Limb (tissue), 2 donors: ENCODE results near the gene PPARGC1A.
A peak's percentile ranks its signal among the peaks of the same experiment; 100 is the strongest.

Experiments used
- DNase-seq, 2 donors: peaks; one replicate each; pipeline ENCODE4 v3.0.0-alpha.2; 2016; ENCODE audit errors: extremely low spot score in 2 of 2

The PPARGC1A gene

DNA sequence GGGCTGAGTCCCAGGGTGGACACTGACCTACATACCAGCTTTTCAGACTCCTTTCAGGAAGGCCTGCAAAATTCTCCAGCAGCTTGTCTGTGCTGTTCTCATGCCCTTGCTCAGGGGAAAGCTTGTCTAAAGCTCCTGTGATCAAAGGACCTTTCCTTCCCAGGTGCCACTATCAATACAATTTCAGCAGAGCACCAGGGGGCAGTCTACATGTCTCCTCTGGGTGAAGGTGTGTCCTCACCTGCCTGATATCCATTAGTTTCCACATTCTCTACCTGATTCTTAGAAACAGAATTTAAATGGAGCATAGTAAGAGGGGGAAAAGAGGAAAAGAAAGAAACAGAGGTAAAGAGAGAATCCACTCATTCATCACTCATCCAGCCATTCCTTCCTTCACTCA is 114.2 kb downstream of the PPARGC1A start:
- no peak for DNase-seq

GRCh38 chr4:23774909-23775308 is 114.9 kb downstream of the PPARGC1A start:
- DNase-seq = no peak

DNA sequence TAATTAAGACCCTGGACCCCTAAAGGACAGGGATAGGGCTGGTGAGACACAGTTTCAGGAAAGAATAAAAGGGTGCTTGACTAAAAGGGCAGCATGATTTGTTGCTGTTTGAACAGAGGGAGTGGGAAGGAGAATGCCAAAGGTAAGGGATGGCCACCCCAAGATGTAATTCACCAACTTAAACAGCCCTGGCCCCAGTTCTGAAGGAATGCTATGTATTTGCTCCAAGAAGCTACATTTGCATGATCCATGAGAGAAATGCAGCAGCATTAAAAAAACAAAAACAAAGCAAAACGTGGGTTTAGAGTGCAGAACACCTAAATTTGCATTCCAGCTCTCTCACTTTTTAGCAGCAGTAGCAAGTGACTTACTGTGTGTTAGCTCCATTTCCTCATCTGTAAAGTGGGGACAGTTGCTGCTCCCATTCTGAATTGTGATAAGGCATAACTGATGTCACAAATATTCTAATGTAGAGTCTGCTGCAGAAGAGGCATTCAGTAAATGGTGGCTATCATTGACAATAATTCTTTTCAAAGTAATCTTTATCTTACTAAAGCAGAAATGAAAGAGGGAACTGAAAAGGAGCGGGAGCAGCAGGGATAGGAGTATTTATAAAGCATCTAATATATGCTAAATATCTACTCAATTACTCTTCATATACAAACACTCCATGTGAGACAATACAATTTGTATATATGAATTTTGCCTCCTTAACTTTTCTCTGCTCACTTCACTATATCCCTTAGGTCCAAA is 115.8 kb downstream of the PPARGC1A start:
- DNase-seq = no peak

GRCh38 chr4:23770011-23770410 is 119.8 kb downstream of the PPARGC1A start:
- no peak for DNase-seq

DNA sequence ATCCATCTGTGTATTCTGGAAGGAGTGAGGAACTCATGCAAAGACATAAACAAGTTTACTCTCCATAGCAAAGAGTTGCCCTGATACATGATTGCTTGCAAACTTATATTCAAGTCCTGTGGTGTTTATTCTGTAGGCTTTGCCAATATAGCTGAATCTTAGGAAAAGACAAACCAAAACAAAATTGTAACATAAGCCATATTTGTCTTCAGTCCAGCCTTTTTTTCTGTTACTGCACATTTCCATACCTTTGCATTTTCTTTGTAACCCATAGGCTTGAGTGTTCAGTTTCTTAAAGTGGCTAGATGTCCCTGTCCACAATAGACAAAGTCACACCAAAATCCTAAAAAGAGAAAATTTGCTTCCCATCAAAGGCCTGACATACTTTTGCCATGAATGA is 120.4 kb downstream of the PPARGC1A start:
- DNase-seq = no peak

DNA sequence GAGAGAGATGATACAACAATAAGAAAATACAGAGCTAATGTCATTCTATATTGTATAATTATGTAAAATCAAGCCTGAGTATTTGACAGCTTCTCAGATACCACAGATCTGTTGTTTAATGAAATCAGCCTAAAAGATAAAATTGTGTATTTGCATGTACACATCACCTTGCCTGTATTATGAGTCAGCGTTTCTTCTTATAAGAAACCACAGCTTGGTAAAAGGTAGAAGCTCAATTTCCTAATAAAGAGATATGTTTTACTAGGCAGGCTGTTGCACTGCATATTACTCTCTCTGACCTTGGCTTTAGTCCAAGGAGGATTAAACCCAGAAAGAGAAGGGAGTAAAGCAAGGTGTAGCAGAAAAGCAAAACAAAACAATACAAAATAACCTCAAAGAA is 121.3 kb downstream of the PPARGC1A start:
- no peak for DNase-seq

GRCh38 chr4:23766344-23766743 is 123.5 kb downstream of the PPARGC1A start:
- no peak for DNase-seq

- no peak for DNase-seq
These were observed 126.3 kb downstream of the PPARGC1A start for GRCh38 chr4:23763559-23763958.

DNA sequence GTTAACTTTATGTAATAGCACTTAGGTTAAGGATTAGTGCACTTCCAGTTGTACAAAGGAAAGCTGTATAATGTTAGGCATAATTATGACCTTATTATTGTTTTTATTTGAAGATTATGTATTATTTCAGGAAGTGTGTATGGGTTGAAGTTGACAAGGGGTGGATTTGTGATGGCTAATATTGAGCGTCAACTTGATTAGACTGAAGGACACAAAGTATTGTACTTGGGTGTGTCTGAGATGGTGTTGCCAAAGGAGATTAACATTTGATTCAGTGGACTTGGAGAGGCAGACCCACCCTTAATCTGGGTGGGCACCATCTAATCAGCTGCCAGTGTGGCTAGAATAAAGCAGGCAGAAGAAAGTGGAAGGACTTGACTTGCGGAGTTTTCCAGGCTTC is 127.3 kb downstream of the PPARGC1A start:
- DNase-seq = no peak

GRCh38 chr4:23759066-23759465 is 130.8 kb downstream of the PPARGC1A start:
- no peak for DNase-seq

DNA sequence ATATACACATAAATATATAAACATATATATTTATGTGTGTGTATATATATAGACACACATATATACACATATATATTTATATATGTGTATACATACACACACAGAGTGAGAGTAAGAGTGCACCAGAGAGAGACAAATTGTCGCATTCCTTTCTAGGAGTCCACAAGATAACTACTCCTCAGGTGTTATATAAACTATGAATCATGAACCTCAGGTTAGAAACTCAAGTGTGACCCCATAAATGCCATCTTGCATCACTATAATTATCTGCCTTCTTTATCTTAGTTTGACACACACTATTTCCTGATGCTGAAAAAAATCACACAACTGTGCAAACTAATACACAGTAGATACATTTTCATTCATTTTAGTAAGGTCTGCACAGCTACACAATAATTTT is 135.2 kb downstream of the PPARGC1A start:
- no peak for DNase-seq

DNA sequence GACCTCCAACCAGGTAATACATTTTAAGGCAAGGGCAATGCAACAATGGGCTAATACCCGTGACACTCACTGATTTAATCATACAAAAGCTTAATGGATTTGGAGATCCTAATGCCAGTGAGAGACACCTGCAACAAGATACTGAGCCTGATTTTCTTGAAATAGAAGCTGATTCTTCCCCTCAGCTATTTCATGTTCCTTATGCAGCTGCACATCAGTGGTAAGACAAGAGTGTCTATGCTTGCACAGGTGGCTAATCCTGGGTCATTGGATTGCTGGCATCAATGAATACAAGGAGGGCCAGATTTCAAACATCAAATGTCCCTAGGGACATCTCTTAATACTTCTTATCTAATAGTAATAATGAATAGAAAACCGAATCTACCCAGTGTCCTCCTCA is 139.7 kb downstream of the PPARGC1A start:
- DNase-seq = no peak

GRCh38 chr4:23747281-23747735 is 142.5 kb downstream of the PPARGC1A start:
- DNase-seq = peak; percentile 9 to 34

- no peak for DNase-seq
These were observed 143.2 kb downstream of the PPARGC1A start for GRCh38 chr4:23746672-23747071.

GRCh38 chr4:23746027-23746426 is 143.8 kb downstream of the PPARGC1A start:
- no peak for DNase-seq

- DNase-seq = no peak
These were observed 144.5 kb downstream of the PPARGC1A start for GRCh38 chr4:23745377-23745776.
